Activated T-cell treated with anti-CD3 and anti-CD28 coated beads, Interleukin-2, amount 50 U/mL, for 48 hours (primary cell): ENCODE measurements around the gene TNFSF13B.

Experiments used
- DNase-seq, 2 experiments: peaks; one replicate each; pipeline ENCODE4 v3.0.0-alpha.2; 2020

The TNFSF13B gene

GRCh38 chr13:108350579-108350978 is 81.1 kb downstream of the TNFSF13B start:
- DNase-seq: no peak

- no peak for DNase-seq
Observed at GRCh38 chr13:108352599-108352998, 83.1 kb downstream of the TNFSF13B start.

GRCh38 chr13:108357228-108357627 is 87.7 kb downstream of the TNFSF13B start:
- DNase-seq: no peak
